Activated naive CD8-positive, alpha-beta T cell treated with anti-CD3 and anti-CD28 coated beads, Interleukin-2, amount 10 ng/mL, durations not matched to agents 7 days and 5 days (primary cell): ENCODE data around the gene XPO4. TPM values are rescaled to one million over a fixed set of nuclear protein-coding genes. Genes with fewer than 3 reads are reported as not detected.
"Not testable (repeated sequence)": the region's sequence is repeated elsewhere in the genome, so short reads cannot be mapped to it uniquely, and the experiment has no call there.

Source experiments
- ATAC-seq: fragments of 150-1000 bp; cut with Tn5 transposase; one replicate; pipeline ENCODE4 v1.10.0; 2021; ENCODE audit warnings: low read depth, moderate library complexity
- POLR2A ChIA-PET: fragments of 350-600 bp; sonication (Branson Sonifier 250); formaldehyde crosslinking; loops from one replicate; lab custom pipeline; 2021; ENCODE audit warnings: antibody characterized with exemption; lab: Charles Lee
- DNase-seq: peaks from one replicate; pipeline ENCODE4 v3.0.0; 2021
- H3K27ac Mint-ChIP-seq: one replicate; pipeline ENCODE4 v1.8.0; 2022; ENCODE audit warnings: mild to moderate bottlenecking, mixed read lengths
- H3K27me3 Mint-ChIP-seq: one replicate; pipeline ENCODE4 v1.8.0; 2022; ENCODE audit warnings: mild to moderate bottlenecking, moderate library complexity, mixed read lengths
- H3K36me3 Mint-ChIP-seq: one replicate; pipeline ENCODE4 v1.8.0; 2021; ENCODE audit warnings: mild to moderate bottlenecking, mixed read lengths
- H3K4me1 Mint-ChIP-seq: one replicate; pipeline ENCODE4 v1.8.0; 2021; ENCODE audit warnings: mixed read lengths
- H3K4me3 Mint-ChIP-seq: one replicate; pipeline ENCODE4 v1.8.0; 2022; ENCODE audit warnings: mild to moderate bottlenecking, moderate library complexity, mixed read lengths
- H3K9me3 Mint-ChIP-seq: one replicate; pipeline ENCODE4 v1.8.0; 2021; ENCODE audit warnings: mixed read lengths
- total RNA-seq, 2 experiments: library from RNA; stranded (reverse); gene quantifications; one replicate each; pipeline ENCODE4 v1.2.3, GENCODE V29; 2021

The XPO4 gene
- 10 to 100 TPM; 18.9 to 20.9 TPM for total RNA-seq

DNA sequence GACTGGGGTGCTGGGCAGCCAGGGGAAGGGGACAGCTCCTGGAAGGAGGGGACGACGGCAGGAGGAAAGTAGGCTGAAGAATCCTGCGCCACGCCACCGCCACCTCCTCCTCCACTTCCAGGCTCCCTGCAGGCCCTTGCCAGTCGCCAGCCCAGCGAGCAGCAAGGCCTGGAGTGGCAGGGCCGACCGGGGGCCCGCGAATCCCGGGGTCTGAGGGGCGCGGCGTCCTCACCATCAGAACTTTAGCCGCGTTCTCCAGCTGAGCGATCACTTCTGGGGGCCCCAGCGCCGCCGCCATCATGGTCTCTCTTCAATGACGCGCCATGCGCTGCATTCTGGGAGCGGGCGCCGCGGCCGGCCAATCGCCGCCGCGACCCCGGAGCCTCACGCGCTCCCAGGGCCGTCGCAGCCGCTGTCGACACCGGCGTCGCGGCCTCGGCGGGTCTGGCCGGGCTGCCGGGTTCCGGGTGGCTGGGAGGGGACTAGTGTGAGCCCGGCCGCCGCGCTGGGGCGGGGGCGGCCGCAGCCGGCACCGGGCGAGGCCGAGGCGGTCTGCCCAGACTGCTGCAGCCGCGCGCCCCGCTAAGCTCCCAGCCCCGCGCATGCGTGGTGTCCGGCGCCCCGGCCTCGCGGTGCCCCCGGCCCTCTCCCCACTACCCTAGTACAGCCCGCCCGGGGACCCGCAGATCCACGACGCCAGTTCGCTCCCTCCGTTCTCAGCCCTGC lies at the start of gene XPO4:
TSS of gene XPO4 (minus strand) at position 309 of the 726 bp plus-strand sequence. CDS start at position 301, 8 bp downstream.
- Mint-ChIP-seq H3K27me3 (no peaks in the 10 kb centered on the region), H3K9me3 (no peaks in the 10 kb centered on the region), H3K4me3 (peak within 1 kb of the TSS; percentile 96), H3K36me3 (peaks cover 11% of the 10 kb centered on the region), H3K27ac (peak within 1 kb of the TSS; percentile 98), H3K4me1 (peaks cover 17% of the 10 kb centered on the region)
- ATAC-seq (peak; percentile 96), DNase-seq (peak; percentile 91)
- POLR2A ChIA-PET, result interaction anchor here (0.6 to 3.7 kb wide), 8 partner anchors 8 to 168 kb away, joined by 3 to 21 read pairs (median 5); partner anchors contain the start of gene EEF1AKMT1

DNA sequence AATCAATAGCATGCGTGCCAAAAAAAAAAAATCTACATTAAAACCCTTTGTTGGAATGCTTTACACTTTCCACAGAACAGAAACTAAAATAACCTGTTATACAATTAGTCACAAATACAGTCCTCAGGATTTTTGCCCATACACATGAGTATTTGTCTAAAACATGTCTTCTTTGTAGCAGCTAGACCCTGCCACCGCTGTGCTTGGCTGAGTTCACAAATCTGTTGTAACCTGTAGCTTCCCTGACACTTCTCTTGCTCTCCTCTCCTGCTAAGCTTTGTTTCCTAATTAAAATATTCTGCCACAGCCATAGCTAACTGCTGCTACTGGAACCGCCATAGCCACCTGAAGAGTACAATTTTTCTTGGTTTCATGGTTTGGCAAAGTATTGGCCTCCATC lies 45.5 kb upstream of the XPO4 start:
- H3K9me3 Mint-ChIP-seq, POLR2A ChIA-PET, H3K4me1 Mint-ChIP-seq, H3K36me3 Mint-ChIP-seq, ATAC-seq, H3K4me3 Mint-ChIP-seq, H3K27ac Mint-ChIP-seq, DNase-seq: not testable (repeated sequence)
- peaks cover 43% of the 10 kb centered on the region for H3K27me3 Mint-ChIP-seq

DNA sequence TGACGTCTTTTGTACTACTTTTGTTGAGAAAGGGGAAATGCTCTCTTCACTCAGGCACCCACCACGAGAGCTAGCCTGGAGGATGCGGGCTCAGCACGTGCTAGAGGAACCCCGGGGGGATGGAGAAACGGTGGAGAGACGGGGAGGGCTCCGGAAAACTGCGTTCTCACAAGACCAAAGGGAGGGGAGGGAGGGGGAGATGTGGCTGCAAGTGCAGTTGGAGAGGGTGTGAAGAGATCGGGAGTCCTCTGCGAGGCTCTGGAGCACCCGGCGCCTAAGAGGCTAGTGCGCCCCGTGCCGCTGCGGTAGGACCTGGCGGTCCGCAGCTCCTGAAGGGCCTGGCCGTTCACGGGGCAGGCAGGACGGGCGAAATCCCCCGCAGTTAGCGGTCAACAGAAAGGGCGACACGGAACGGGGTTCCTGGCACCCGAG lies 43.4 kb upstream of the XPO4 start:
- H3K9me3 Mint-ChIP-seq, result no peaks in the 10 kb centered on the region
- POLR2A ChIA-PET, result interaction anchor here (0.6 kb wide), 1 partner anchor 210 kb away, joined by 3 read pairs; no protein-coding TSS in a partner anchor
- H3K27ac Mint-ChIP-seq, result no peak overlapping the region
- peak overlapping the region; percentile 54 for H3K4me3 Mint-ChIP-seq
- peaks cover 4% of the 10 kb centered on the region for H3K4me1 Mint-ChIP-seq
- peaks cover 46% of the 10 kb centered on the region for H3K27me3 Mint-ChIP-seq
- DNase-seq (peak; percentile 33), ATAC-seq (peak; percentile 50)
- H3K36me3 Mint-ChIP-seq, result no peaks in the 10 kb centered on the region

DNA sequence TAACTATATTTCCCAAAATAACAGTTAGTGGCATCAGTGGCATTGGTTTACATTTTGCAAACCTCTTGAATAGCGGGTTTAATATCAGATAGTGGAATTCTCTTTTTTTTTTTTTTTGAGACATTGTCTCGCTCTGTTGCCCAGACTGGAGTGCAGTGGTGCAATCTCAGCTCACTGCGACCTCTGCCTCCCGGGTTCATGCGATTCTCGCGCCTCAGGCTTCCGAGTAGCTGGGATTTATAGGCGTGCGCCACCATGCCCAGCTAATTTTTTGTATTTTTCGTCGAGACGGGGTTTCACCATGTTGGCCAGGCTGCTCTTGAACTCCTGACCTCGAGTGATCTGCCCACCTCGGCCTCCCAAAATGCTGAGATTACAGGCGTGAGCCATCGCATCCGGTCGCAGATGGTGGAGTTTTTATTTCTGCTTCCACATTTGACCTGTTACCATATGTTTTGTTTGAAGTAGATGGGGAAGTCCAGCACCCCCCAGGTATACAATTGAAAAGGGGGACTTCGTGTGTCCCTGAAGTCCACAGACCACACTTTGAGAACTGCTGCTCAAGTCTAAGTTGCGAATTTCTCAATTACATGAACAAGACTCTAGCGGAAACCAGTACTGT lies 40.5 kb upstream of the XPO4 start:
- Mint-ChIP-seq H3K4me1 (peaks cover 4% of the 10 kb centered on the region), H3K27me3 (peaks cover 41% of the 10 kb centered on the region), H3K4me3 (no peak overlapping the region), H3K27ac (no peak overlapping the region), H3K9me3 (no peaks in the 10 kb centered on the region), H3K36me3 (no peaks in the 10 kb centered on the region)
- POLR2A ChIA-PET, result interaction anchor here (0.7 kb wide), 1 partner anchor 40 kb away, joined by 5 read pairs; the partner anchor contains the start of gene XPO4
- no peak for ATAC-seq
- DNase-seq, result no peak

DNA sequence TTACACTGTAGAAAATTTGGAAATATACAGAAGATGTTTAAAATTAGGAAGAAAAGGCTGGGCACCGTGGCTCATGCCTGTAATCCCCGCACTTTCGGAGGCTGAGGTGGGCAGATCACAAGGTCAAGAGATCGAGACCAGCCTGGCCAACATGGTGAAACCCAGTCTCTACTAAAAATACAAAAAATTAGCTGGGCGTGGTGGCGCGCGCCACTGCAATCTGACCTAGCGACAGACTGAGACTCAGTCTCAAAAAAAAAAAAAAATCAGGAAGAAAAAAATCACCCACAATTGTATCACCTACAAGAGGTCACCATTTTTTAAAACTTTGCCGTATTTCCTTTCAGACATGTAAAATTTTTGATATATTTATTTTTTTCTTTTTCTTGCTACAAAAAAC lies 38.0 kb upstream of the XPO4 start:
- H3K27me3 Mint-ChIP-seq, result peaks cover 20% of the 10 kb centered on the region
- H3K4me3 Mint-ChIP-seq, H3K9me3 Mint-ChIP-seq, DNase-seq, POLR2A ChIA-PET, H3K36me3 Mint-ChIP-seq, H3K4me1 Mint-ChIP-seq, ATAC-seq, H3K27ac Mint-ChIP-seq: not testable (repeated sequence)

DNA sequence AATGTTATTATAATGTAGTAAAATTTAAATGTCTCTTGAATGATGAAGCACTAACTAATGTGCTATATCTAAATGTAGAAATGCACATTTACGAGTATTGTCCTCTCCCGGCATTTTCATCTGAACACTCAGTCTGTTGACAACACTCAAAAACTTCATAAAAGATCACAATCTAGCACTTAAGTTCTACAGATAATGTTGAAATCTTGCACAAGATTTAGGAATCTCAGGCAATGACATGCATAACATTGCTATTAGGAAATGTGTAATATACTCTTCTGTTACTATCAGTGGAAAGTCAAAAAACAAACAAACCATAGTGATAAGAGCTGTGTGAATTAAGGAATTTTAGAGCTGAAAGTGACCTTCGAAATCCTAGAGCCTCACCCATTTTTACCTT lies 37.5 kb upstream of the XPO4 start:
- POLR2A ChIA-PET, result no interaction called here
- peaks cover 2% of the 10 kb centered on the region for H3K4me1 Mint-ChIP-seq
- no peak overlapping the region for H3K4me3 Mint-ChIP-seq
- ATAC-seq, result no peak
- H3K27ac Mint-ChIP-seq, result no peak overlapping the region
- H3K36me3 Mint-ChIP-seq, result no peaks in the 10 kb centered on the region
- H3K27me3 Mint-ChIP-seq, result peaks cover 15% of the 10 kb centered on the region
- H3K9me3 Mint-ChIP-seq, result no peaks in the 10 kb centered on the region
- no peak for DNase-seq

DNA sequence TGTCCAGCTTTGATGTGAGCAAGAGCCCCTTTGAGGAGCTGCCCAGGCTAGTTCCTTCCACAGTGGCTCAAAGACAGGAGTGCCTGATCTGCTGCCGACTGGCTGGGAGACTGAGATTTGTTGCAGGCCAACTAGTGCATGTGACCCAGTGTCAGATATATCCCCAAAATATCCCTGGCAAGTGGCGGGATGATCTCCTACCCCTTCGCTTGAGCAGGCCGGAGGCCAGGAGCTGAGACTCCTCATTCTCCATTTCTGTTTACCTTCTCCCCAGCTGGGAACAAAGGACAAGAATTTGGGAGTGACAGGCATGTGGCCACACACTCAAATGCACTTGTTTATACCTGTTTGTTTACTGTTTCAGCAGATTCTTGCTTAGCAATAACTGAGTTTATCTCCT lies 37.1 kb upstream of the XPO4 start:
- POLR2A ChIA-PET, result no interaction called here
- no peak for ATAC-seq
- H3K9me3 Mint-ChIP-seq, result no peaks in the 10 kb centered on the region
- no peak for DNase-seq
- H3K4me1 Mint-ChIP-seq, result peaks cover 2% of the 10 kb centered on the region
- peaks cover 11% of the 10 kb centered on the region for H3K27me3 Mint-ChIP-seq
- no peak overlapping the region for H3K27ac Mint-ChIP-seq
- no peak overlapping the region for H3K4me3 Mint-ChIP-seq
- H3K36me3 Mint-ChIP-seq, result no peaks in the 10 kb centered on the region

DNA sequence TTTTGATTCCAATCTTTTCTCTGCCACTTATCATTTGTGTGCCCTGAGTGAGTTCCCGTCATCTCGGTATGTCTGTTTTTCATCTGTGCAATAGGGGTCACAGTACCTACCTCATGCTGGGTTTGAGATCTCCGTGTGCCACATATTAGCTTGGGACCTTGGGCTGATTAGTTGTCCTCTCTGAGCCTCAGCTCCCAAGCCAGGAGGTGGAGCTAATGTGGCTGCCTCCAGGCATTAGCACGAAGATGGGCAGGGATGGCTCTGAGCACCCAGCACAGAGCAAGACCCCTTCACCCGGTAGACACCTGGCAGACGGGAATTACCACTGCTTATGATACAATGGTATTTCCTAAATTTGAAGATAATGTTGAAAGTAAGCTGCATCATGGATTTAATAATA lies 35.8 kb upstream of the XPO4 start:
- DNase-seq (no peak), ATAC-seq (no peak)
- Mint-ChIP-seq H3K9me3 (no peaks in the 10 kb centered on the region), H3K27ac (no peak overlapping the region), H3K4me1 (no peaks in the 10 kb centered on the region), H3K27me3 (peaks cover 11% of the 10 kb centered on the region), H3K36me3 (no peaks in the 10 kb centered on the region), H3K4me3 (no peak overlapping the region)
- POLR2A ChIA-PET, result no interaction called here

DNA sequence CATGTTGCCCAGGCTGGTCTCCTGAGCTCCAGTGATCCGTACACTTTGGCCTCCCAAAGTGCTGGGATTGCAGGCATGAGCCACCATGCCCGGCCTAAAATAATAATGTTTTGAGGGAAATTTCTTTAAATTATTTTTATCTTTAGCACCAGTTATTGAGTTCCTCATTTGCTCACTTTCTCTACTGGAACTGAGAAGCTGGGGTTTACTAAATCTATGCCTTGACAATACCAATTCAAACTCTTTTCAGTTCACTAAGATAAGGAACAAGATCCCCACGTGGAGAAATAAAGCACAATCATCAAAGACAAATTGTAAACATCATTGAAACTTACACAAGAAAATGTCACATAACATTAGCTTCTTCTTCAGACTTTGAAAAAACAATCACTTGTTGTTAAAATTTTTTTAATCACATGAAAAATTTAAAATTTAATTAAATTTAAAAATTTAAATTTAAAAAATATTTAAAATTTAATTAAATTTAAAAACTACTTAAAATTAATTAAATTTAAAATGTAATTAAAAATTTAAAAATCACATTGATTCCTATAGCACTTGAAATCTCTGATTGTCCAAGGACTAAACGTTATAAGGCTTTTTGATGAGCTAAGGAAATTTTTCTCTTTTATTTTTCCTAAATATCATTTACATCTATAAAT lies 25.2 kb upstream of the XPO4 start:
- Mint-ChIP-seq H3K27me3 (peaks cover 2% of the 10 kb centered on the region), H3K4me1 (no peaks in the 10 kb centered on the region), H3K4me3 (no peak overlapping the region), H3K9me3 (no peaks in the 10 kb centered on the region), H3K27ac (no peak overlapping the region), H3K36me3 (no peaks in the 10 kb centered on the region)
- POLR2A ChIA-PET, result no interaction called here
- DNase-seq, result no peak
- ATAC-seq, result no peak

DNA sequence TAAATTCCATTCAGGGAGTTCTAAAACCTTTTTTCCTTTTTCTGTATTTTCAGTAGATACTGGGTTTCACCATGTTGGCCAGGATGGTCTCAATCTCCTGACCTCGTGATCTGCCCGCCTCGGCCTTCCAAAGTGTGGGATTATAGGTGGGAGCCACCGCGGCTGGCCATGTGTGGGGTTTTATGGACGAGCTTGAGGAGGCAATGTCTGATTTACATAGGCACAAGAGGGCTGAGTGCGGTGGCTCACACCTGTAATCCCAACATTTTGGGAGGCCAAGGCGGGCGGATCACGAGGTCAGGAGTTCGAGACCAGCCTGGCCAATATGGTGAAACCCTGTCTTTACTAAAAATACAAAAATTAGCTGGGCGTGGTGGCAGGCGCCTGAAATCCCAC lies 22.8 kb upstream of the XPO4 start:
- H3K4me1 Mint-ChIP-seq, H3K4me3 Mint-ChIP-seq, DNase-seq, H3K27me3 Mint-ChIP-seq, ATAC-seq, POLR2A ChIA-PET, H3K9me3 Mint-ChIP-seq, H3K27ac Mint-ChIP-seq, H3K36me3 Mint-ChIP-seq: not testable (repeated sequence)

DNA sequence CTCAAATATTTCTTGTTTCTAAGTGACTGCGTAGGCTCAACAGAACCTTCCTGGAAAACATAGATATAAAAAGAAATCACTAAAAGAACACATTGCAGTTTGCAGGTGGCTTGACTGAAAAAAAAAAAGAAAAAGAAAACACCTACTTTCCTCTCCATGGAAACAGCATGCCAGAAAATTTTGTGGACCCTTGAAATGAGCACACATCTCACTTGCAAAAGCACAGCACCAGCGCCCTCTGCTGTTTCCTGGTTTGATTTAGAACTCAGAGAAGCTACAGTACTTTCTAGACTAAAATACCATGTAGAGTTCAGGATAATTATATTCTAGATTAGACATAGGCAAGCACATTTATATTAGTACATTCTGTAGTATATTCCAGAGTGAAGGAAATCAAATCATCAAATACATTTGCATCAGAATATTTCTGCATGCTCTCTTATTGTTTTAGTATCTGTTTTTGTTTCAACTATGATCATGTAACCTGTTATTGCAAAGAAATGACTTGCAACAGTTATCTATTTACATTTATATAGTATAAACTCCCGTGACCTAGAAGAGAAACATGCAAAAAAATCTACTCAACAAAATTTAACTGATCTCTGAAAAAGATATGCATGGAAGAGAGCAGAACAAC lies 22.3 kb upstream of the XPO4 start:
- no peaks in the 10 kb centered on the region for H3K9me3 Mint-ChIP-seq
- peaks cover 3% of the 10 kb centered on the region for H3K27me3 Mint-ChIP-seq
- DNase-seq, result peak; percentile 56
- ATAC-seq, result no peak
- no peaks in the 10 kb centered on the region for H3K36me3 Mint-ChIP-seq
- no peak overlapping the region for H3K27ac Mint-ChIP-seq
- H3K4me1 Mint-ChIP-seq, result no peaks in the 10 kb centered on the region
- H3K4me3 Mint-ChIP-seq, result no peak overlapping the region
- POLR2A ChIA-PET, result no interaction called here

DNA sequence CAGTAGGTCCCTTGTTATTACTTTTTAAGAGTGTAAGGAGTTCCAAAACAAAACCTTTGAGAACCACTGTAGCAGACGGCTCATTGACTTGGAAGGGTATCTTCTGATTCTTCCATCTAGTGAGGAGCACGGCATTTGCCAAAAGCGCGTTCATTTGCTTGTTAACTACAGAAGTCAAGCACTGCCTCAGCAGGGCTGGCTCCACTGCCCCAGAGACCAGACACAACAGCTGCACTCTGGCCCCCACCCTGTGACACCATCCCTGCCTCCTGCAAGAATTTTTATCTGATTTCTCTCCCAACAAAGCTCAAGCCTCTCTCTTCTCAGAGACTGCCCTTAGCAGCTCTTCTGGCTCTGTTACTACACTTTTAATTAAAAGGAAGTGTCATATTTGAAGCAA lies 20.7 kb upstream of the XPO4 start:
- POLR2A ChIA-PET, result no interaction called here
- no peak overlapping the region for H3K27ac Mint-ChIP-seq
- peaks cover 3% of the 10 kb centered on the region for H3K27me3 Mint-ChIP-seq
- no peaks in the 10 kb centered on the region for H3K4me1 Mint-ChIP-seq
- no peaks in the 10 kb centered on the region for H3K36me3 Mint-ChIP-seq
- H3K9me3 Mint-ChIP-seq, result no peaks in the 10 kb centered on the region
- ATAC-seq (no peak), DNase-seq (no peak)
- no peak overlapping the region for H3K4me3 Mint-ChIP-seq

DNA sequence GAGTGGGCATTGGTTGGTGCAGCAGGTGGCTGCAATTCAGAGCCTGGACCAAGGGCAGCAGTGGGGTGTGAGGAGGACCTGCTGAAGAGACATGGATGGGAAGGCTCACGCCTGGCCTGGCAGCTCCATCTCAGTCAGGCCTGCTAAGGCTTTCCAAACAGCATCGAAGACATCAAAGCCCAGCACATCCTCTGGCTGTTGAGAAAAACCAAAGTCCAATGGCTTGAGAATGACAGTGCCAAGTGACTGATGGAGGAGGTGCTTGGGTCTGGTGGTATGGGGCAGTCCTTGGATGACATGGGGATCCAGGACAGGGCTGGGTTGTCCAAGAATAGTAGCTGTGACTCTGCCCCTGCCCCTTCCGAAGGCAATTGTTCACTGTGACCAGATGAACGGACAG lies 19.0 kb upstream of the XPO4 start:
- POLR2A ChIA-PET, result no interaction called here
- H3K4me1 Mint-ChIP-seq, result no peaks in the 10 kb centered on the region
- ATAC-seq, result no peak
- peaks cover 3% of the 10 kb centered on the region for H3K27me3 Mint-ChIP-seq
- no peak for DNase-seq
- H3K27ac Mint-ChIP-seq, result no peak overlapping the region
- H3K36me3 Mint-ChIP-seq, result no peaks in the 10 kb centered on the region
- no peaks in the 10 kb centered on the region for H3K9me3 Mint-ChIP-seq
- no peak overlapping the region for H3K4me3 Mint-ChIP-seq
